Esophagus (tissue), 2 donors: Measurements from ENCODE around the gene PARP8. TPM values are rescaled to one million over a fixed set of nuclear protein-coding genes. Genes with fewer than 3 reads are reported as not detected.

Source experiments
- H3K27ac ChIP-seq, 2 donors: one replicate each; pipeline ENCODE4 v1.5.1; 2013; ENCODE audit warnings: low read depth in 2 of 2, mild to moderate bottlenecking in 2 of 2, inconsistent platforms in 1 of 2, low read length in 1 of 2, moderate library complexity in 1 of 2
- H3K27me3 ChIP-seq, 2 donors: one replicate each; pipeline ENCODE4 v1.6.1; 2013; ENCODE audit warnings: low read length in 2 of 2, control low read depth in 1 of 2, mild to moderate bottlenecking in 1 of 2; ENCODE audit not compliant: insufficient read depth in 2 of 2, control insufficient read depth in 1 of 2
- H3K36me3 ChIP-seq, 2 donors: one replicate each; pipeline ENCODE4 v1.6.1; 2013; ENCODE audit warnings: low read length in 1 of 2; ENCODE audit not compliant: control insufficient read depth in 2 of 2, insufficient read depth in 2 of 2
- H3K4me1 ChIP-seq, 2 donors: one replicate each; pipeline ENCODE4 v1.6.1; 2013; ENCODE audit warnings: low read length in 1 of 2; ENCODE audit not compliant: control insufficient read depth in 2 of 2, insufficient read depth in 2 of 2
- H3K4me3 ChIP-seq, 2 donors: one replicate each; pipeline ENCODE4 v1.5.1; 2013; ENCODE audit warnings: low read length in 2 of 2, mild to moderate bottlenecking in 2 of 2, low read depth in 1 of 2, moderate library complexity in 1 of 2
- H3K9me3 ChIP-seq, 2 donors: one replicate each; pipeline ENCODE4 v1.6.1; 2013; ENCODE audit warnings: mild to moderate bottlenecking in 2 of 2, low read depth in 1 of 2, low read length in 1 of 2, moderate library complexity in 1 of 2; ENCODE audit not compliant: control insufficient read depth in 2 of 2, insufficient read depth in 1 of 2
- WGBS, 2 donors: extraction: QIAGEN DNeasy Blood & Tissue Kit; methylation state at CpG; one replicate each; pipeline ENCODE4 v1.1.7; 2013; 5-methylcytosine and 5-hydroxymethylcytosine counted together
- polyA plus RNA-seq, 2 donors: library from polyadenylated mRNA; stranded (reverse); fragments of 200-250 nt; gene quantifications; one replicate each; pipeline ENCODE4 v1.2.3, GENCODE V29; 2013
- donor health status: healthy with polysubstance abuse.
- donor health status: Bipolar disorder and iron deficiency.

Gene PARP8
- polyA plus RNA-seq, 2 donors = 4.5 to 5.6 TPM

- no peak overlapping the region for H3K27ac ChIP-seq
- H3K27me3 ChIP-seq = no peaks in the 10 kb centered on the region
- H3K4me1 ChIP-seq = no peaks in the 10 kb centered on the region
- no peak overlapping the region for H3K4me3 ChIP-seq
- H3K9me3 ChIP-seq = no peaks in the 10 kb centered on the region
- H3K36me3 ChIP-seq = no peaks in the 10 kb centered on the region
Measured at GRCh38 chr5:50839472-50839871, 173.0 kb downstream of the PARP8 start.

- H3K9me3 ChIP-seq = no peaks in the 10 kb centered on the region
- no peaks in the 10 kb centered on the region for H3K4me1 ChIP-seq
- no peak overlapping the region for H3K27ac ChIP-seq
- H3K27me3 ChIP-seq = no peaks in the 10 kb centered on the region
- no peak overlapping the region for H3K4me3 ChIP-seq
- no peaks in the 10 kb centered on the region for H3K36me3 ChIP-seq
Measured at GRCh38 chr5:50843091-50843490, 176.7 kb downstream of the PARP8 start.

- Histone ChIP-seq H3K9me3 (no peaks in the 10 kb centered on the region), H3K4me1 (no peaks in the 10 kb centered on the region), H3K4me3 (no peak overlapping the region), H3K27me3 (no peaks in the 10 kb centered on the region), H3K36me3 (no peaks in the 10 kb centered on the region), H3K27ac (no peak overlapping the region)
- WGBS, 2 donors = 38 to 50% methylated on average over 2 of the region's 2 CpGs
Measured at GRCh38 chr5:50846261-50846660, 179.8 kb downstream of the PARP8 start.

GRCh38 chr5:50849554-50849953 is 183.1 kb downstream of the PARP8 start:
- H3K27ac ChIP-seq = no peak overlapping the region
- H3K27me3 ChIP-seq = no peaks in the 10 kb centered on the region
- no peaks in the 10 kb centered on the region for H3K4me1 ChIP-seq
- no peak overlapping the region for H3K4me3 ChIP-seq
- no peaks in the 10 kb centered on the region for H3K9me3 ChIP-seq
- H3K36me3 ChIP-seq = no peaks in the 10 kb centered on the region
- 85 to 90% methylated on average over 3 of the region's 3 CpGs for WGBS, 2 donors

GRCh38 chr5:50853151-50853550 is 186.7 kb downstream of the PARP8 start:
- WGBS, 2 donors = 67 to 70% methylated on average over 4 of the region's 4 CpGs
- no peaks in the 10 kb centered on the region for H3K36me3 ChIP-seq

GRCh38 chr5:50854082-50854481 is 187.6 kb downstream of the PARP8 start:
- no peak overlapping the region for H3K4me3 ChIP-seq
- no peak overlapping the region for H3K27ac ChIP-seq
- 79 to 87% methylated on average over 8 of the region's 8 CpGs for WGBS, 2 donors
- no peaks in the 10 kb centered on the region for H3K27me3 ChIP-seq
- no peaks in the 10 kb centered on the region for H3K36me3 ChIP-seq
- H3K9me3 ChIP-seq = no peaks in the 10 kb centered on the region
- H3K4me1 ChIP-seq = no peaks in the 10 kb centered on the region

More at GRCh38 chr5:50853151-50853550, 186.7 kb downstream of the PARP8 start:
- no peaks in the 10 kb centered on the region for H3K9me3 ChIP-seq
- H3K27ac ChIP-seq = no peak overlapping the region
- no peaks in the 10 kb centered on the region for H3K27me3 ChIP-seq
- H3K4me3 ChIP-seq = no peak overlapping the region
- no peaks in the 10 kb centered on the region for H3K4me1 ChIP-seq

- 59 to 72% methylated on average over 1 of the region's 1 CpG for WGBS, 2 donors
- Histone ChIP-seq H3K27ac (no peak overlapping the region), H3K9me3 (no peaks in the 10 kb centered on the region), H3K4me1 (no peaks in the 10 kb centered on the region), H3K36me3 (no peaks in the 10 kb centered on the region), H3K4me3 (no peak overlapping the region), H3K27me3 (no peaks in the 10 kb centered on the region)
Measured at GRCh38 chr5:50855001-50855400, 188.6 kb downstream of the PARP8 start.

GRCh38 chr5:50856401-50857119 is 190.1 kb downstream of the PARP8 start:
- Histone ChIP-seq H3K36me3 (no peaks in the 10 kb centered on the region), H3K9me3 (no peaks in the 10 kb centered on the region), H3K27me3 (no peaks in the 10 kb centered on the region), H3K27ac (no peak overlapping the region), H3K4me1 (no peaks in the 10 kb centered on the region), H3K4me3 (no peak overlapping the region)
- WGBS, 2 donors = 53 to 54% methylated on average over 3 of the region's 3 CpGs

- Histone ChIP-seq H3K4me1 (no peaks in the 10 kb centered on the region), H3K27ac (no peak overlapping the region), H3K9me3 (no peaks in the 10 kb centered on the region), H3K4me3 (no peak overlapping the region), H3K36me3 (no peaks in the 10 kb centered on the region), H3K27me3 (no peaks in the 10 kb centered on the region)
- 72 to 76% methylated on average over 3 of the region's 3 CpGs for WGBS, 2 donors
Measured at GRCh38 chr5:50863534-50864170, 197.2 kb downstream of the PARP8 start.

GRCh38 chr5:50864466-50864865 is 198.0 kb downstream of the PARP8 start:
- 52 to 75% methylated on average over 2 of the region's 2 CpGs for WGBS, 2 donors
- no peaks in the 10 kb centered on the region for H3K9me3 ChIP-seq
- no peaks in the 10 kb centered on the region for H3K36me3 ChIP-seq
- H3K4me3 ChIP-seq = no peak overlapping the region
- no peaks in the 10 kb centered on the region for H3K4me1 ChIP-seq
- no peak overlapping the region for H3K27ac ChIP-seq
- no peaks in the 10 kb centered on the region for H3K27me3 ChIP-seq
